ENCODE measurements around the gene RIN1. TPM values are rescaled to one million over a fixed set of nuclear protein-coding genes. Genes with fewer than 3 reads are reported as not detected.
"Not testable (repeated sequence)": the region's sequence is repeated elsewhere in the genome, so short reads cannot be mapped to it uniquely, and the experiment has no call there.

RIN1 gene
- total RNA-seq, 4 donors from 2014 or later = 3.8 to 9.3 (median 4.7) TPM

- Histone ChIP-seq H3K4me3 (no peak overlapping the region), H3K27ac (no peak overlapping the region), H3K9me3 (no peaks in the 10 kb centered on the region), H3K27me3 (no peaks in the 10 kb centered on the region), H3K4me1 (no peaks in the 10 kb centered on the region), H3K36me3 (no peaks in the 10 kb centered on the region)
- no peak for TF ChIP-seq POLR2AphosphoS5 (IDR thresholded peaks at IDR 0.05)
- no peak for TF ChIP-seq POLR2A (IDR thresholded peaks at IDR 0.05)
- no peak for TF ChIP-seq CTCF (IDR thresholded peaks at IDR 0.05)
- TF ChIP-seq EP300 (IDR thresholded peaks at IDR 0.05) = no peak
- no peak for ATAC-seq
- WGBS, 2 donors (ENCODE audit: low coverage in 1 of 2) = 75 to 92% methylated on average over 2 to 4 of the region's 9 CpGs
These were observed 26.4 kb upstream of the RIN1 start for GRCh38 chr11:66362481-66363147.

DNA sequence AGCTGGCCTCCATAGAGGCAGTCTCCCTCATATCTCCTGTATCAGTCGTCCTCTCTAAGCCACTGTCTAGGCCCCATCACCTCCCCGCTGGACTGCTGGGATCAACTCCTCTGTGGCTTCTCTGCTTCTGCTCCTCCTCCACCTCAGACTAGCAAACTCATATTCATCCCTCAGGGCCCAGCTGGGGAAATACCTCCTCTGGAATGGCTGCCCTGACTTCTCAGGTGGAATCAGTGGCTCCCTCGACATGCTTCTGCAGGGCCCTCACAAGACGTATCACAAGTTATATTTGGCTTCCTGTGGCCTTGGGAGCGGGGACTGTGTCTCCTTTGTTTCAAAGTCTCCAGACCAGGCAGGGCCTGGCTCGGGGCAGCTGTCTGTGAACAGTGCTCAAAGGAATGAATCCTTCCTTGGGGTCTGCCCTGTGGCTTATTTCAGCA, 25.3 kb upstream of the RIN1 start:
- no peaks in the 10 kb centered on the region for H3K27me3 ChIP-seq
- no peak for TF ChIP-seq POLR2AphosphoS5 (IDR thresholded peaks at IDR 0.05)
- TF ChIP-seq EP300 (IDR thresholded peaks at IDR 0.05) = no peak
- no peak for TF ChIP-seq CTCF (IDR thresholded peaks at IDR 0.05)
- no peak for TF ChIP-seq POLR2A (IDR thresholded peaks at IDR 0.05)
- ATAC-seq = no peak
- H3K27ac ChIP-seq = no peak overlapping the region
- WGBS, 2 donors (ENCODE audit: low coverage in 1 of 2) = 88% methylated on average over 3 of the region's 6 CpGs; no CpG with 5 or more reads in 1 of the 2 donors
- H3K36me3 ChIP-seq = no peaks in the 10 kb centered on the region
- H3K4me3 ChIP-seq = no peak overlapping the region
- H3K9me3 ChIP-seq = no peaks in the 10 kb centered on the region
- no peaks in the 10 kb centered on the region for H3K4me1 ChIP-seq

DNA sequence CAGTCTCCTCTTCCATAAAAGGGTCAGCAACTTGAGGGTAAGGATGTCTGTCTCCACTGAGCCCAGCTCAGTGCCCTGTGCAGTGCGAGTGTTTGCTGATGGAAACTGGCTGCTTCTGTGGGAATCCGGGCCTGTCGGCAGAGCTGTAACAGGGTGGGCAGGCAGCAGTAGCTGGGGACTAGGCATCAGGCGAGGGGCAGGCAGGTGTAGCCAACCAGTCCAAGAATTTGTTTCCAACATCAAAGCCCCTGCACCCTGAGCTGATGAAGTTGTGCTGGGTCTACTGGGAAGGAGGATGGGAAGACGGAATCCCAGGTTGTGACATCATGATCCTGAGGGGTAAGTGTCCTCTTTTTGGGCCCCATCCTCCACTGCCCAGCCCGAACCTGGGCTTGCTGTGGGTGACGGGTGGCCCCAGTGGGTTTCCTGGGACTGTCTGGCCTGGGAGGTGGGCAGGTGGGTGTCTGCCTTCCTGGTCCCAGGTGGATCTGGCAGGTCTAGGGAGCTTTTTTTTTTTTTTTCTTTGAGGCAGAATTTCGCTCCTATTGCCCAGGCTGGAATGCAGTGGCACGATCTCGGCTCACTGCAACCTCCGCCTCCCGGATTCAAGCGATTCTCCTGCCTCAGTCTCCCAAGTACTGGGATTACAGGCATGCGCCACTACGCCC, 24.3 kb upstream of the RIN1 start:
- no peaks in the 10 kb centered on the region for H3K9me3 ChIP-seq
- H3K4me3 ChIP-seq = no peak overlapping the region
- no peaks in the 10 kb centered on the region for H3K36me3 ChIP-seq
- TF ChIP-seq POLR2AphosphoS5 (IDR thresholded peaks at IDR 0.05) (no peak), POLR2A (IDR thresholded peaks at IDR 0.05) (no peak), CTCF (IDR thresholded peaks at IDR 0.05) (no peak), EP300 (IDR thresholded peaks at IDR 0.05) (no peak)
- no peaks in the 10 kb centered on the region for H3K27me3 ChIP-seq
- ATAC-seq = no peak
- WGBS, 2 donors (ENCODE audit: low coverage in 1 of 2) = 84 to 100% methylated on average over 2 to 8 of the region's 15 CpGs
- no peak overlapping the region for H3K27ac ChIP-seq
- H3K4me1 ChIP-seq = no peaks in the 10 kb centered on the region

GRCh38 chr11:66359662-66360087, 23.4 kb upstream of the RIN1 start:
- no peak for ATAC-seq
- Histone ChIP-seq H3K9me3 (no peaks in the 10 kb centered on the region), H3K27ac (no peak overlapping the region), H3K4me1 (no peaks in the 10 kb centered on the region), H3K27me3 (no peaks in the 10 kb centered on the region), H3K4me3 (no peak overlapping the region), H3K36me3 (no peaks in the 10 kb centered on the region)
- TF ChIP-seq POLR2AphosphoS5 (IDR thresholded peaks at IDR 0.05) = no peak
- TF ChIP-seq CTCF (IDR thresholded peaks at IDR 0.05) = no peak
- TF ChIP-seq POLR2A (IDR thresholded peaks at IDR 0.05) = no peak
- TF ChIP-seq EP300 (IDR thresholded peaks at IDR 0.05) = no peak
- 40% methylated on average over 3 of the region's 3 CpGs; no CpG with 5 or more reads in 1 of the 2 donors for WGBS, 2 donors (ENCODE audit: low coverage in 1 of 2)

DNA sequence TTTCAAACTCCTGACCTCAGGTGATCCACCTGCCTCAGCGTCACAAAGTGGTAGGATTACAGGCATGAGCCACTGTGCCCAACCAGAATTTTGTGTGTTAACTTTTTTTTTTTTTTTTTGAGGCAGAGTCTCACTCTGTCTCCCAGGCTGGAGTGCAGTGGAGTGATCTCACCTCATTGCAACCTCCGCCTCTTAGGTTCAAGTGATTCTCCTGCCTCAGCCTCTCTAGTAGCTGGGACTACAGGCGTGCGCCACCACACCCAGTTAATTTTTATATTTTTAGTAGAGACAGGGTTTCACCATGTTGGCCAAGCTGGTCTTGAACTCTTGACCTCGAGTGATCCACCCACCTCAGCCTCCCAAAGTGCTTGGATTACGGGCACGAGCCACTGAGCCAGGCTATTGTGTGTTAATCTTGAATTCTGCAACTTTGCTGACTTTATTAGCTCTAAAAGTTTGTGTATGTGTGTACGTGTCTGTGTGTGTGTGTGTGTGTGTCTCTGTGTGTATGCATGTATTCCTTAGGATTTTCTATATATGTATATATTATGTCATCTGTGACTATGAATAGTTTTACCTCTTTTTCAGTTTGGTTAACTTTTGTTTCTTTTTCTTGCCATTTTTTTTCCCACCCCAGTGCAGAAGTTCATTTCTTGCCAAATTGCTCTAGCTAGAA, 14.5 kb upstream of the RIN1 start:
- 91 to 100% methylated on average over 3 to 7 of the region's 8 CpGs for WGBS, 2 donors (ENCODE audit: low coverage in 1 of 2)
- ATAC-seq, H3K4me3 ChIP-seq: not testable (repeated sequence)

More for the DNA sequence above, 14.5 kb upstream of the RIN1 start:
- H3K27ac ChIP-seq, H3K9me3 ChIP-seq, H3K36me3 ChIP-seq, H3K27me3 ChIP-seq: not testable (repeated sequence)
- peaks cover 0 to 25% (median 13%) of the 10 kb centered on the region in 3 donors for H3K4me1 ChIP-seq
